Mesenchymal stem cell (in vitro differentiated cells and primary cell): ENCODE data around the gene PEDS1.
"Not testable (repeated sequence)": the region's sequence is repeated elsewhere in the genome, so short reads cannot be mapped to it uniquely, and the experiment has no call there.

Experiments
- DNase-seq: peaks from one replicate; pipeline ENCODE4 v3.0.0-alpha.2; 2013
- H2AFZ ChIP-seq: one replicate; pipeline ENCODE4 v1.6.1; 2013; ENCODE audit warnings: low read depth, mild to moderate bottlenecking, control low read depth, inconsistent platforms, low read length, moderate library complexity
- H2AK5ac ChIP-seq: 2 replicates; pipeline ENCODE4 v1.6.1; 2013; ENCODE audit warnings: low read length, moderate library complexity, mild to moderate bottlenecking, inconsistent platforms; ENCODE audit not compliant: severe bottlenecking
- H2BK120ac ChIP-seq: one replicate; pipeline ENCODE4 v1.6.1; 2013; ENCODE audit warnings: low read depth, mild to moderate bottlenecking, inconsistent platforms, low read length, moderate library complexity
- H2BK12ac ChIP-seq, 2 experiments: one replicate each; pipeline ENCODE4 v1.6.1; 2013; ENCODE audit warnings: inconsistent platforms in 2 of 2, low read length in 2 of 2, mild to moderate bottlenecking in 2 of 2, moderate library complexity in 2 of 2, control low read depth in 1 of 2
- H2BK15ac ChIP-seq: one replicate; pipeline ENCODE4 v1.6.1; 2013; ENCODE audit warnings: mild to moderate bottlenecking, low read depth, inconsistent platforms; ENCODE audit not compliant: poor library complexity, severe bottlenecking
- H2BK5ac ChIP-seq: 2 replicates; pipeline ENCODE4 v1.6.1; 2013; ENCODE audit warnings: low read depth, mild to moderate bottlenecking, low read length, control low read depth, inconsistent platforms; ENCODE audit not compliant: poor library complexity, severe bottlenecking
- H3K14ac ChIP-seq, 2 experiments: one replicate each; pipeline ENCODE4 v1.6.1; 2013; ENCODE audit warnings: inconsistent platforms in 2 of 2, low read length in 2 of 2, control low read depth in 1 of 2, mild to moderate bottlenecking in 1 of 2, moderate library complexity in 1 of 2
- H3K18ac ChIP-seq, 2 experiments: one replicate each; pipeline ENCODE4 v1.6.1; 2013; ENCODE audit warnings: inconsistent platforms in 2 of 2, low read length in 2 of 2, control low read depth in 1 of 2, low read depth in 1 of 2, mild to moderate bottlenecking in 1 of 2
- H3K23ac ChIP-seq, 2 experiments: one replicate each; pipeline ENCODE4 v1.6.1; 2013; ENCODE audit warnings: inconsistent platforms in 2 of 2, low read length in 2 of 2, mild to moderate bottlenecking in 2 of 2, moderate library complexity in 2 of 2, control low read depth in 1 of 2
- H3K27ac ChIP-seq: 2 replicates; pipeline ENCODE4 v1.5.1; 2013; ENCODE audit warnings: mild to moderate bottlenecking, moderate library complexity, low read length, control low read depth, inconsistent platforms; ENCODE audit not compliant: poor library complexity, severe bottlenecking
- H3K27me3 ChIP-seq, 2 experiments: 2 replicates each; pipeline versions ENCODE4 v1.6.1 to v1.7.0; 2013; ENCODE audit warnings: low read length in 2 of 2, mild to moderate bottlenecking in 2 of 2, moderate library complexity in 2 of 2, control low read depth in 1 of 2, inconsistent platforms in 1 of 2; ENCODE audit not compliant: control insufficient read depth in 1 of 2, insufficient read depth in 1 of 2
- H3K36me3 ChIP-seq, 2 experiments: 2 replicates each; pipeline versions ENCODE4 v1.6.1 to v1.7.0; 2013; ENCODE audit warnings: low read length in 2 of 2, control low read depth in 1 of 2, inconsistent platforms in 1 of 2, low read depth in 1 of 2, mild to moderate bottlenecking in 1 of 2; ENCODE audit not compliant: insufficient read depth in 2 of 2, control insufficient read depth in 1 of 2
- H3K4ac ChIP-seq, 2 experiments: one replicate each; pipeline ENCODE4 v1.6.1; 2013; ENCODE audit warnings: inconsistent platforms in 2 of 2, low read length in 2 of 2, mild to moderate bottlenecking in 2 of 2, moderate library complexity in 2 of 2, control low read depth in 1 of 2, low read depth in 1 of 2
- H3K4me1 ChIP-seq: 2 replicates; pipeline ENCODE4 v1.6.1; 2013; ENCODE audit warnings: low read depth, low read length, control low read depth; ENCODE audit not compliant: control insufficient read depth, insufficient read depth
- H3K4me2 ChIP-seq: 2 replicates; pipeline ENCODE4 v1.6.1; 2013; ENCODE audit warnings: low read length, mild to moderate bottlenecking, inconsistent platforms; ENCODE audit not compliant: poor library complexity, severe bottlenecking
- H3K4me3 ChIP-seq, 2 experiments: 2 replicates each; pipeline versions ENCODE4 v1.5.1 to v1.7.0; 2013; ENCODE audit warnings: low read length in 2 of 2, mild to moderate bottlenecking in 2 of 2, control low read depth in 1 of 2, low read depth in 1 of 2; ENCODE audit not compliant: insufficient read depth in 1 of 2
- H3K79me1 ChIP-seq: replicated peaks from 2 replicates; pipeline ENCODE4 v1.6.1; 2013; ENCODE audit warnings: mild to moderate bottlenecking, control low read depth, low read length, inconsistent platforms; ENCODE audit not compliant: poor library complexity, severe bottlenecking
- H3K9ac ChIP-seq: 2 replicates; pipeline ENCODE4 v1.7.0; 2013; ENCODE audit warnings: mild to moderate bottlenecking, low read length, moderate library complexity
- H3K9me3 ChIP-seq: 2 replicates; pipeline ENCODE4 v1.7.0; 2013; ENCODE audit warnings: mild to moderate bottlenecking, low read length; ENCODE audit not compliant: control insufficient read depth
- H4K8ac ChIP-seq: one replicate; pipeline ENCODE4 v1.6.1; 2013; ENCODE audit warnings: inconsistent platforms, mild to moderate bottlenecking, low read length, moderate library complexity
- H4K91ac ChIP-seq: one replicate; pipeline ENCODE4 v1.6.1; 2013; ENCODE audit warnings: mild to moderate bottlenecking, low read length, inconsistent platforms
- WGBS: methylation state at CpG from one replicate; pipeline ENCODE4 v1.1.7; 2013; ENCODE audit warnings: mixed read lengths; 5-methylcytosine and 5-hydroxymethylcytosine counted together

Gene PEDS1

DNA sequence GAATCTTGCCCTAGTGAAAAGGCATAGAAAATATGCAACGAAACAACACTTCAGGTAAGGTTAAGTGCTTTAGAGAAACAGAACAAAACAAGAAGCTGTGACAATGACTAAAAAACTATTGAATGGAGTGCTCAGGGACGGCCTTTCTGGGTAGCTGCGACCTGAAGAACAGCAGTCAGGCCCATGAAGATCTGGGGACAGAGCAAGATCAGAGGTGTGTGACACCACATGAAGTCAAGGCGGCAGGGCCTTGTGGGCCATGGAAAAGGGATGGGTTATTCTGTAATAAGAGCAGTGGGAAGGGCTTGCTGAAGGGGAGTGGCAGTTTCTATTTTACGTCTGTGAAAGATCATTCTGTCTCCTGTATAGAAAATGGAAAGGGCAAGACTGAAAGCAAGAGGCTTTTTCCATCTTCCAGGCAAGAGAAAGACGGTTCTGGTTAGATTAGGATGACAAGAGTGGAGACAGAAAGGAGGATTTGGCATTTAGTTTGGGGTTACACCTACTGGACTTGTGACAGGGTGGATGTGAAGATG lies 45.7 kb downstream of the PEDS1 start:
- H2BK120ac ChIP-seq: no peak overlapping the region
- no peak for DNase-seq
- H3K23ac ChIP-seq: no peak overlapping the region
- no peak overlapping the region for H4K91ac ChIP-seq
- no peak overlapping the region for H3K14ac ChIP-seq
- H2BK5ac ChIP-seq: no peak overlapping the region
- no peak overlapping the region for H3K27ac ChIP-seq
- H3K36me3 ChIP-seq: peaks cover 3 to 27% of the 10 kb centered on the region in 2 experiments
- 92% methylated on average over 6 of the region's 6 CpGs for WGBS
- no peak overlapping the region for H2BK12ac ChIP-seq
- no peak overlapping the region for H3K9ac ChIP-seq
- no peak overlapping the region for H2BK15ac ChIP-seq
- no peaks in the 10 kb centered on the region for H3K9me3 ChIP-seq
- no peak overlapping the region for H2AFZ ChIP-seq
- H3K4me2 ChIP-seq: no peak overlapping the region
- no peak overlapping the region for H2AK5ac ChIP-seq
- no peaks in the 10 kb centered on the region for H3K27me3 ChIP-seq
- no peak overlapping the region for H3K18ac ChIP-seq
- H3K4ac ChIP-seq: no peak overlapping the region
- H4K8ac ChIP-seq: no peak overlapping the region
- H3K79me1 ChIP-seq: no peaks in the 10 kb centered on the region
- no peak overlapping the region for H3K4me3 ChIP-seq
- peaks cover 20% of the 10 kb centered on the region for H3K4me1 ChIP-seq

GRCh38 chr20:50107086-50107660 lies 46.4 kb downstream of the PEDS1 start:
- Histone ChIP-seq H3K27ac (no peak overlapping the region), H3K14ac (no peak overlapping the region), H2BK12ac (no peak overlapping the region), H3K36me3 (peaks cover 3 to 28% of the 10 kb centered on the region in 2 experiments), H3K4me1 (peaks cover 24% of the 10 kb centered on the region), H2AFZ (no peak overlapping the region), H3K79me1 (no peaks in the 10 kb centered on the region), H3K18ac (no peak overlapping the region), H2BK5ac (no peak overlapping the region), H4K91ac (no peak overlapping the region), H4K8ac (no peak overlapping the region), H3K9ac (no peak overlapping the region), H2AK5ac (peak overlapping the region; percentile 67), H3K4me3 (no peak overlapping the region), H3K4ac (no peak overlapping the region), H2BK15ac (peak overlapping the region; percentile 80), H3K23ac (no peak overlapping the region), H3K27me3 (no peaks in the 10 kb centered on the region), H2BK120ac (no peak overlapping the region), H3K9me3 (no peaks in the 10 kb centered on the region), H3K4me2 (no peak overlapping the region)
- 94% methylated on average over 5 of the region's 6 CpGs for WGBS
- no peak for DNase-seq

DNA sequence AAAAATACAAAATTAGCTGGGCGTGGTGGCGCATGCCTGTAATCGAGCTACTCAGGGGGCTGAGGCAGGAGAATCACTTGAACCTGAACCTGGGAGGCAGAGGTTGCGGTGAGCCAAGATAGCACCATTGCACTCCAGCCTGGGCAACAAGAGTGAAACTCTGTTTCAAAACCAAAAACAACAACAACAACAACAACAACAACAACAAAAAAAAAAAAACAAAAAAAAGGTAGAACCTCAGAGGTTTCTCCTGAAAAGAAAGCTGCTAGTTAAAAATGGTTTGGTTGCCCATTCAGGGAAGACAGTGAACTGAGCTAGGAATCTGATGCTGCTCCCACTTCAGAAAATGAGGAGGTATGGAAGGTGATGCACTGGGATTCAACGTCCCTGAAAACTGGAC lies 46.9 kb downstream of the PEDS1 start:
- 98% methylated on average over 5 of the region's 5 CpGs for WGBS
- not testable (repeated sequence) for H3K4me2 ChIP-seq, H3K9ac ChIP-seq, H2BK120ac ChIP-seq, H3K23ac ChIP-seq, H3K14ac ChIP-seq, DNase-seq, H3K9me3 ChIP-seq, H2BK5ac ChIP-seq, H2AFZ ChIP-seq, H3K79me1 ChIP-seq, H3K4me3 ChIP-seq, H3K27me3 ChIP-seq, H2BK12ac ChIP-seq, H4K8ac ChIP-seq, H4K91ac ChIP-seq, H3K18ac ChIP-seq, H3K27ac ChIP-seq, H2BK15ac ChIP-seq, H3K4ac ChIP-seq
- Histone ChIP-seq H3K4me1 (peaks cover 23% of the 10 kb centered on the region), H2AK5ac (peak overlapping the region; percentile 67), H3K36me3 (peaks cover 3 to 33% of the 10 kb centered on the region in 2 experiments)
